GM19239 (cell line): ENCODE data around the gene SLC36A2.

Experiments
- DNase-seq: peaks from one replicate; pipeline ENCODE4 v3.0.0; 2011; ENCODE audit warnings: low spot score; ENCODE audit not compliant: insufficient read length
- FAIRE-seq: peaks from 2 replicates; lab custom pipeline; 2011; peaks lifted over from hg19 to GRCh38; lab: Jason Lieb, UNC

Gene SLC36A2

GRCh38 chr5:151286246-151286645 lies 61.1 kb downstream of the SLC36A2 start:
- no peak for DNase-seq
- FAIRE-seq: no peak

DNA sequence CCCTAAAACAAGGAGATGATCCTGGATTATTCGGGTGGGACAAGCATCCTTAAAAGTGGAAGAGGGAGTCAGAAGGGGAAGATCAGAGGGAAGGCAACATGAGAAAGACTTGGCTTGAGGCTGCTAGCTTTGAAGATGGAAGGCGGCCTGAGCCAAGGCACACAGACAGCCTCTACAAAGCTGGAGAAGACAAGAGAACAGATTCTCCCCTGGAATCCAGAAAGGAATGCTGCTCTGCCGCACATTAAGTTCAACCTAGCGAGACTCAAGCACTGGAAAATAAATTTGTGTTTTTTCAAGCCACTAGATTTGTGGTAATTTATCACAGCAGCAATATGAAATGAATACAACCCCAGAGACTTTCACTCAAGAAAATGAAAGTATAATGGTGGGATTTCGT lies 61.7 kb downstream of the SLC36A2 start:
- DNase-seq (no peak), FAIRE-seq (no peak)

- DNase-seq (no peak), FAIRE-seq (no peak)
Observed at GRCh38 chr5:151284392-151284967, 62.9 kb downstream of the SLC36A2 start.

GRCh38 chr5:151283120-151283825 lies 64.1 kb downstream of the SLC36A2 start:
- no peak for DNase-seq
- no peak for FAIRE-seq

DNA sequence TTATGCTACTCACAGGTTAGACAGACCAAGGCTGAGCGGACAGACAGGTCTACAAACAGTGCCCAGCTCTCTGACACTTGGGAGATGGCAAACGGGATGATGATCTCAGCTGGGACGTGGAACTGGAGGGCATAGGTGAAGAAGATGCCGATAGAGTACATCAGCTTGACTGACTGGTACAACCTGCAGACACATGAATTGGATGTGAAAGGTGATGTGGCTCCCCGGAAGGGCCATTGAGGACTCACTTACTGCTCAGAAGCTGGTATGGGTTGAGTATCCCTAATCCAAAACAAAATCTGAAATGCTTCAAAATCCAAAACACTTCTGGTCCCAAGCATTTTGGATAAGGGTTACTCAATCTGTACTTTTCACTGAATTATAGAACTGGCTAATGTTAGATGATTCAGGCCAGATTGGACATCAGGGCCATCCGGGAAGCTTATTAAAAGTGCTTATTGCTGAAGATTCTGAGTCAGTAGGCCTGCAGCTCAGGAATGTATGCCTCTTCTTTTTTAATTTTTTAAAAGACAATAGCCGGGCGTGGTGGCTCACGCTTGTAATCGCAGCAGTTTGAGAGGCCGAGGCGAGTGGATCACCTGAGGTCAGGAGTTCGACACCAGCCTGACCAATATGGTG lies 66.2 kb downstream of the SLC36A2 start:
- no peak for DNase-seq
- no peak for FAIRE-seq

DNA sequence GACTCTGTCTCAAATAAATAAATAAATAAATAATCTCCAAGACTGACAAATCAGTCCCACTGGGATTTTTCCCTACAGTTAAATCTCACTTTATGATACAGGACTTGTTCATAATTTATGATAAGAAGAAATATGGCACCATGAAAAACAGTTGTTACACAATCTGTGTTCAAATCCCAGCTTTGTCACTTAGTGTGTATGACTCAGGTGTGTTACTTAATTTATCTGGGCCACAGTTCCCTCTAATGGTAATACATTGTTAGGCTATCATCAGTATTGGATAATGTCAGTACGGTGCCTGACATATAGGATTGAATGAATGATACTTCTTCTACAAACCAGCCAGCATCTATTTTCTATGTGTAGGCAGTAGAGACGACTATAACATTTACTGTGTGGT lies 66.9 kb downstream of the SLC36A2 start:
- DNase-seq: no peak
- no peak for FAIRE-seq

GRCh38 chr5:151278845-151279244 lies 68.5 kb downstream of the SLC36A2 start:
- no peak for FAIRE-seq
- no peak for DNase-seq

DNA sequence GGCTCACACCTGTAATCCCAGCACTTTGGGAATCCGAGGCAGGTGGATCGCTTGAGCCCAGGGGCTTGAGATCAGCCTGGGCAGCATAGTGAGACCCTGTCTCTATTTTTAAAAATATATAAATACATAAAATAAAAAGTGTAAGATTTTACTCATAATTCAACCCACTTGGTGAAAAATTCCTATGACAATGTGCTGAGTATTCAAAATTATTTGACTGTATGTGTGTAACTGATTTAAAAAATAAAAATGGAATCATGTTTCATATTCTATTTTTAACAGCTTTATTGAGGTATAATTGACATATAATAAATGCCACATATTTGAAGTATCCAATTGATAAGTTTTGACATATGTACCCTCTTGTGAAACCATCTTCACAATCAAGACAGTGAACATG lies 71.6 kb downstream of the SLC36A2 start:
- DNase-seq: no peak
- FAIRE-seq: no peak

DNA sequence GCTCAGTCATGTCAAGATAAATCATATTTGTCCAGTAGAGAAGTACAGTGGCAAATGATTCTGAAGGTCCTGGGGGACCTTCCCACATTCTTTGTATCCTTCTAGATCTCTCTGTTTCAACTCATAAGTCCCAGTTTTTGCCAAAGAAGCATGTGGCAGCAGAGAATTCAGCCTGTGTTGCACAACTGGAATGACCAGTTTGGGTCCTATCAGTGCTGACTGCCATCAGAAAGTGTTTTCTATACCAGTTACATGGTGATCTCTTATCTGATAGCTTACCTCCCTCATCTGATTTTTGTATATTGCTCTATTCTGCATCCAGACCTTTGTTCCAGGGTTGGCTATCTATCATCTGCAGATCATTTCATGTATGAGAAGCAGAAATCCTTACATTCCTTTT lies 72.7 kb downstream of the SLC36A2 start:
- DNase-seq: no peak
- FAIRE-seq: no peak

DNA sequence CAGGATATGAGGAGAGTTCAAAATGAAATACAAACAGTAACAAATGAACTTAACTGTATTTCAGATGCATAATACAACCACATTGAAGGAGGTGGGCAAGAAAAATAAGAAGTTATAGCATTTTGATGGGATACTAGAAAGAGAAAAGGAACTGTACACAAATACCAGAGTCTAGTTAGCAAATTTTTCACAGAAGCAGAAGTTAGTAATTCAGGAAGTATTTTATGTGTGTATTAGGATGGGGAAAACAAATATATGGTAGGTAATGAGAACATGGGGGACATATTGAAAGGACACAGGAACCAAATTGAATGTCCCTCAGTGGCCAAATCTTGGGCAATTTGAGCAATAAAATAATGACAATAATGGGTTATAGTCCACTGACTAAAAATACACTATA lies 76.0 kb downstream of the SLC36A2 start:
- no peak for DNase-seq
- FAIRE-seq: no peak

- DNase-seq (no peak), FAIRE-seq (peak; percentile 83)
Observed at GRCh38 chr5:151270599-151270998, 76.8 kb downstream of the SLC36A2 start.

GRCh38 chr5:151267491-151268260 lies 79.7 kb downstream of the SLC36A2 start:
- DNase-seq: no peak
- FAIRE-seq: no peak
